K562 treated with DMSO at 1 percent for 48 hours (cell line): Measurements from ENCODE around the gene FNDC7. TPM values are rescaled to one million over a fixed set of nuclear protein-coding genes. Genes with fewer than 3 reads are reported as not detected.

Experiments used
- total RNA-seq: library from RNA; unstranded; fragments of 300-600 nt; gene quantifications from 2 replicates; pipeline ENCODE4 v1.2.3, GENCODE V29; 2022; ENCODE audit warnings: low replicate concordance; ENCODE audit errors: extremely low read depth

Gene FNDC7
- not detected in 2 replicates for total RNA-seq

GRCh38 chr1:108712606-108713150 lies at the start of gene FNDC7:
Gene FNDC7, plus strand, starts transcription at chr1:108712908. Its CDS starts 26 bp downstream, at chr1:108712934.

GRCh38 chr1:108691942-108692723 lies 20.6 kb upstream of the FNDC7 start, which contains the start of gene PRPF38B:
Gene PRPF38B, plus strand, starts transcription at chr1:108692310. Its CDS starts 282 bp downstream, at chr1:108692592.

GRCh38 chr1:108746382-108747170 lies 33.9 kb downstream of the FNDC7 start, which contains the start of gene STXBP3:
Gene STXBP3, plus strand, starts transcription at chr1:108746674. Its CDS starts 64 bp downstream, at chr1:108746738.

Other genes starting within 250 kb of the FNDC7 start
- gene EEIG2, start 152.8 kb upstream of the FNDC7 start, total RNA-seq: not detected in 2 replicates
- gene HENMT1, start 51.8 kb upstream of the FNDC7 start, total RNA-seq: not detected in 2 replicates
- not detected in 2 replicates for gene PRPF38B, start 20.6 kb upstream of the FNDC7 start, total RNA-seq
- gene STXBP3, start 33.8 kb downstream of the FNDC7 start, total RNA-seq: not detected in 2 replicates
- not detected in 2 replicates for gene AKNAD1, start 144.2 kb downstream of the FNDC7 start, total RNA-seq
- not detected in 2 replicates for gene GPSM2, start 164.1 kb downstream of the FNDC7 start, total RNA-seq